Mesendoderm (in vitro differentiated cells): ENCODE data around the gene WWTR1.

ENCODE experiments used
- DNase-seq: peaks from one replicate; pipeline ENCODE4 v3.0.0; 2013
- H2AK5ac ChIP-seq: 2 replicates; pipeline ENCODE4 v1.6.1; 2013; ENCODE audit warnings: low read length, inconsistent platforms
- H2BK120ac ChIP-seq: 2 replicates; pipeline ENCODE4 v1.6.1; 2013; ENCODE audit warnings: low read depth, mild to moderate bottlenecking, low read length, moderate library complexity, mixed read lengths
- H2BK15ac ChIP-seq: replicated peaks from 2 replicates; pipeline ENCODE4 v1.6.1; 2013; ENCODE audit warnings: low read depth, mild to moderate bottlenecking, moderate library complexity
- H2BK5ac ChIP-seq: 2 replicates; pipeline ENCODE4 v1.6.1; 2013; ENCODE audit warnings: low read length, inconsistent platforms
- H3K18ac ChIP-seq: 2 replicates; pipeline ENCODE4 v1.6.1; 2013; ENCODE audit warnings: mild to moderate bottlenecking, low read length, mixed read lengths
- H3K23ac ChIP-seq: one replicate; pipeline ENCODE4 v1.6.1; 2013; ENCODE audit warnings: low read length
- H3K27ac ChIP-seq: 2 replicates; pipeline ENCODE4 v1.5.1; 2013; ENCODE audit warnings: low read depth, mild to moderate bottlenecking, inconsistent platforms, low read length, moderate library complexity
- H3K27me3 ChIP-seq: 2 replicates; pipeline ENCODE4 v1.6.1; 2013; ENCODE audit warnings: low read length, control low read depth, mild to moderate bottlenecking, inconsistent platforms; ENCODE audit not compliant: insufficient read depth, poor library complexity
- H3K36me3 ChIP-seq: 2 replicates; pipeline ENCODE4 v1.6.1; 2013; ENCODE audit warnings: low read length, inconsistent platforms; ENCODE audit not compliant: control insufficient read depth, insufficient read depth
- H3K4ac ChIP-seq: one replicate; pipeline ENCODE4 v1.6.1; 2013; ENCODE audit warnings: low read depth, mild to moderate bottlenecking, low read length, moderate library complexity
- H3K4me1 ChIP-seq: 2 replicates; pipeline ENCODE4 v1.6.1; 2013; ENCODE audit warnings: low read depth, low read length, inconsistent platforms; ENCODE audit not compliant: control insufficient read depth
- H3K4me2 ChIP-seq: 2 replicates; pipeline ENCODE4 v1.6.1; 2013; ENCODE audit warnings: low read length
- H3K4me3 ChIP-seq: 2 replicates; pipeline ENCODE4 v1.5.1; 2013; ENCODE audit warnings: mild to moderate bottlenecking, low read length
- H3K56ac ChIP-seq: one replicate; pipeline ENCODE4 v1.6.1; 2013; ENCODE audit warnings: low read length
- H3K79me1 ChIP-seq: 2 replicates; pipeline ENCODE4 v1.6.1; 2013; ENCODE audit warnings: low read length, inconsistent platforms
- H3K79me2 ChIP-seq: 2 replicates; pipeline ENCODE4 v1.6.1; 2013; ENCODE audit warnings: mild to moderate bottlenecking, low read length; ENCODE audit not compliant: control insufficient read depth, insufficient read depth
- H3K9ac ChIP-seq: 2 replicates; pipeline ENCODE4 v1.6.1; 2013; ENCODE audit warnings: low read length, inconsistent platforms
- H4K5ac ChIP-seq: one replicate; pipeline ENCODE4 v1.6.1; 2013; ENCODE audit warnings: low read length
- H4K8ac ChIP-seq: one replicate; pipeline ENCODE4 v1.6.1; 2013; ENCODE audit warnings: low read depth, mild to moderate bottlenecking, control low read depth, low read length, moderate library complexity
- WGBS: extraction: QIAGEN DNeasy Blood & Tissue Kit; methylation state at CpG from one replicate; pipeline ENCODE4 v1.1.7; 2013; ENCODE audit warnings: low lambda C conversion rate, missing lambda C conversion rate; ENCODE audit not compliant: insufficient coverage; ENCODE audit errors: extremely low coverage; 5-methylcytosine and 5-hydroxymethylcytosine counted together

The WWTR1 gene

DNA sequence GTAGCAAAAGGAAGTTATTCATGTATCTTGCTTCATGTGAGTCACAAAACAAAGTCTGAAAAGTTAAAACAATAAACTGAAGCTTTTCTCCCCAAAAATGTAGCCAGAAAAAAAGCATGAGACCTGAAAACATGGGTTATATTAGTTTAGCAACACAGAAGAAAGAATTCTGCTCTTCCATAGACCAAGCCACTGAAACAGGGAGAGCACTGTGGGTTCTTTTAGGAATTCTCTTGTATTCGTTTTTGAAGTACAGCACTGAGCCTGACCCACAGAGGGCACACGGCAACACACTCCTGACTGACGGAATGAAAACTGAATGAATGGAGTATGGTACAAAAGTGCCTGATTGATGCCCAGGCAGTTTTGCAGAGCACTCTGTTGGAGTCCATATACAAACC, 116.7 kb downstream of the WWTR1 start:
- no peak overlapping the region for H2BK15ac ChIP-seq
- H4K8ac ChIP-seq, result no peak overlapping the region
- no peak overlapping the region for H3K56ac ChIP-seq
- H3K36me3 ChIP-seq, result no peaks in the 10 kb centered on the region
- peaks cover 5% of the 10 kb centered on the region for H3K4me1 ChIP-seq
- no peak overlapping the region for H2AK5ac ChIP-seq
- DNase-seq, result no peak
- H3K79me1 ChIP-seq, result no peaks in the 10 kb centered on the region
- no peak overlapping the region for H2BK5ac ChIP-seq
- H3K27ac ChIP-seq, result no peak overlapping the region
- H2BK120ac ChIP-seq, result no peak overlapping the region
- no peak overlapping the region for H3K4me2 ChIP-seq
- no peak overlapping the region for H4K5ac ChIP-seq
- no CpG with 5 or more reads among the region's 3 CpGs for WGBS
- H3K23ac ChIP-seq, result no peak overlapping the region
- no peak overlapping the region for H3K4ac ChIP-seq
- H3K27me3 ChIP-seq, result no peaks in the 10 kb centered on the region
- no peak overlapping the region for H3K4me3 ChIP-seq
- no peak overlapping the region for H3K9ac ChIP-seq
- H3K79me2 ChIP-seq, result no peaks in the 10 kb centered on the region
- no peak overlapping the region for H3K18ac ChIP-seq

DNA sequence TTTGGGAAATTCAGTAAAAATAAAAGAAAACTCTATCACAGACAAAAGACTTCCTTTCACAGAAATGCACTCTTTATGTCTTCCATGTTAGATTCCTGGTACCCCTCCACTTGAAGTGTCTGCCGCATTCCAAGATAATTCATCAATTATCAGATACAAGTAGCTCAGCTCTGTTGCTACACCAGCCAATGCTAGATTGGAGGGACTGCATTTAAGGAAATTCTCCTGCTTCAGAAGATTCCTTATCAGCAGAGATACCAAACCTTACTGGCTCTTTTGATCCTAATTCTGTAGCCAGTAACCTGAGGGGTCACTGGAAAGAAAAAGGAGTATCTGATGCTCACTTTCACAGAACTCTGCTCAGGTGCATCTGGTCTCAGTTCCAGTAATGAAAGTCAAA, 119.5 kb downstream of the WWTR1 start:
- Histone ChIP-seq H3K27me3 (no peaks in the 10 kb centered on the region), H3K27ac (no peak overlapping the region), H3K79me1 (peaks cover 1% of the 10 kb centered on the region), H3K4me3 (no peak overlapping the region), H3K9ac (no peak overlapping the region), H2AK5ac (no peak overlapping the region), H3K4ac (no peak overlapping the region), H4K8ac (no peak overlapping the region), H3K56ac (no peak overlapping the region), H2BK5ac (no peak overlapping the region), H3K4me1 (peaks cover 8% of the 10 kb centered on the region), H3K79me2 (no peaks in the 10 kb centered on the region), H3K4me2 (no peak overlapping the region), H2BK120ac (no peak overlapping the region), H2BK15ac (no peak overlapping the region), H4K5ac (no peak overlapping the region), H3K23ac (no peak overlapping the region), H3K18ac (no peak overlapping the region), H3K36me3 (no peaks in the 10 kb centered on the region)
- DNase-seq, result peak; percentile 91
- WGBS, result no CpG with 5 or more reads among the region's 1 CpG

DNA sequence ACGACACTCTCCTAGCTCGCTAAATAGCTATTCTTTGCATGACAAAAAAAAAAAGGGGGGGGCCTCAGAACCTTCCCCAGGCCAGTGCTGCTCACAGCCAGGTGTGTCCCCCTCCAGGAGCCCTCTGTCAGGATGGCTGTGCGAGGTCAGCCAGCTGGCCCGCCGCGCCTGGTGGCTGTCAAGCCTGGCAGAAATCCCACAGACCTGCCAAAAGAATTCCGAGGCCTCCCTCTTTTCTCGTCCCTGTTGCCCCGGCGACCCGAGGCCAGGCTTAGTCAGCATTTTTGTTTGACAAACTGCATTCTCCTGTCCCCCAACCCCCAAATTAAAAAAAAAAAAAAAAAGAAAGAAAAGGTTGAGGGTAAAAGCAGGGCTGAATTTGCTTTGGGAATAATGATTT, 121.4 kb downstream of the WWTR1 start:
- H3K79me2 ChIP-seq, result no peaks in the 10 kb centered on the region
- no peak overlapping the region for H3K56ac ChIP-seq
- no peaks in the 10 kb centered on the region for H3K36me3 ChIP-seq
- H3K9ac ChIP-seq, result no peak overlapping the region
- no peak overlapping the region for H2AK5ac ChIP-seq
- peak overlapping the region; percentile 32 for H2BK120ac ChIP-seq
- no peak overlapping the region for H2BK5ac ChIP-seq
- H3K79me1 ChIP-seq, result peaks cover 1% of the 10 kb centered on the region
- H3K4me3 ChIP-seq, result no peak overlapping the region
- H4K5ac ChIP-seq, result no peak overlapping the region
- H3K23ac ChIP-seq, result no peak overlapping the region
- H3K4me2 ChIP-seq, result no peak overlapping the region
- H3K27me3 ChIP-seq, result no peaks in the 10 kb centered on the region
- H2BK15ac ChIP-seq, result no peak overlapping the region
- no CpG with 5 or more reads among the region's 11 CpGs for WGBS
- H4K8ac ChIP-seq, result no peak overlapping the region
- peak overlapping the region; percentile 93 for H3K18ac ChIP-seq
- peaks cover 5% of the 10 kb centered on the region for H3K4me1 ChIP-seq
- DNase-seq, result peak; percentile 83
- peak overlapping the region; percentile 87 for H3K4ac ChIP-seq
- H3K27ac ChIP-seq, result no peak overlapping the region

DNA sequence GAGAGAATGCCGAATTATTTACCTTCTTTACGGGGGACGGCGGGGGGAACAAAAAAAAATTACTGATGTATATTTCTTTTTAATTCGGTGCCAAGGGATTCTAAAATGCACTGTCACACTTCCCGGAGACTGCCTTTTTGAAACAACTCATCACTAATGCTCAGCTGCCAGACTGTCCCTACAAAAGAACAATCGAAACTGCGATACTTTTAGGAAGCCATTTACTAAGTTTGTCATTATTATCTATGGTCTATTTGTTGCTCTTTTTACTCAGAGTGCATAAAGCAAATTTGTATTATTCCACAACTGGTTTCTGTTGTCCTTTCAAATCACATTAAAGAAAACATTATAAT, 122.5 kb downstream of the WWTR1 start:
- Histone ChIP-seq H3K23ac (no peak overlapping the region), H4K8ac (no peak overlapping the region), H3K4ac (no peak overlapping the region), H4K5ac (no peak overlapping the region), H3K27ac (no peak overlapping the region), H2AK5ac (no peak overlapping the region), H3K4me2 (no peak overlapping the region), H2BK5ac (no peak overlapping the region), H3K4me3 (no peak overlapping the region), H3K79me1 (peaks cover 1% of the 10 kb centered on the region), H3K4me1 (peaks cover 5% of the 10 kb centered on the region), H3K18ac (no peak overlapping the region), H3K56ac (no peak overlapping the region), H3K36me3 (no peaks in the 10 kb centered on the region), H3K79me2 (no peaks in the 10 kb centered on the region), H3K27me3 (no peaks in the 10 kb centered on the region), H3K9ac (no peak overlapping the region), H2BK15ac (no peak overlapping the region), H2BK120ac (no peak overlapping the region)
- no peak for DNase-seq
- no CpG with 5 or more reads among the region's 8 CpGs for WGBS

DNA sequence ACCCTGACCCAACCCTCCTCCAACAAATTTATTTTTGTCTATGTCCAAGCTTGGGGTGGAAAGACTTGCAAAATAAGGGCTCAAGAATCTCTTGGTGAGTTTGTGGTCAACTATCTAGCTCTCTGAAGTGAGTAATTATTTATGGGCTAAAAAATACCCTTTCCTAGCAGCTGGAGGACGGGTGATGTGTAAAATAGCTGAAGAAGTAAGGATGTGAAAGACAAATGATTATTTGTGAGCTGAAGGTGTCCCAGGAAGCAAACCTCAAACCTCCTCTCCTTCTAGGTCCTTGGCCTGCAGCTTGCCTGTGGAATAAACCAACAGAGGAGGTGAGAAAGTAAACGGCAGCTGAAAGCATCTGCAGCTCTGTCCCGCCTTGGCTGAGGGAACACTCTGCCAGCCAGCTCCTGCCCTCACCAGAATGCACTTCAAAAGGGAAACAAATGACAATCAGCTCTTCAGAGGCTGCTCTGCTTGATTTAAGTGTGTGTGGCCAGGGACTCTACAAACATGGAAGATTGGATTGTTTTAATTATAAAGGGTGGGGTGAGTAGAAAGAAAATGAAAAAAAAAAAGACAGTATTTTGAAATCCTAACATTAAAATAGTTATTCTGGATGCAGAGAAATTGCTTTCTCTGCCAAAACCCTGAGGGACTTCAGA, 123.0 kb downstream of the WWTR1 start:
- Histone ChIP-seq H2BK5ac (no peak overlapping the region), H2BK120ac (no peak overlapping the region), H3K79me2 (no peaks in the 10 kb centered on the region), H4K5ac (no peak overlapping the region), H3K9ac (peak overlapping the region; percentile 5), H3K79me1 (peaks cover 1% of the 10 kb centered on the region), H3K4me1 (peaks cover 5% of the 10 kb centered on the region), H3K4me3 (no peak overlapping the region), H3K23ac (no peak overlapping the region), H3K36me3 (no peaks in the 10 kb centered on the region), H3K4ac (no peak overlapping the region), H3K56ac (peak overlapping the region; percentile 17), H3K27me3 (no peaks in the 10 kb centered on the region), H3K18ac (no peak overlapping the region), H3K27ac (no peak overlapping the region), H2AK5ac (no peak overlapping the region), H3K4me2 (no peak overlapping the region), H4K8ac (no peak overlapping the region), H2BK15ac (no peak overlapping the region)
- WGBS, result no CpG with 5 or more reads among the region's 3 CpGs
- peak; percentile 66 for DNase-seq

DNA sequence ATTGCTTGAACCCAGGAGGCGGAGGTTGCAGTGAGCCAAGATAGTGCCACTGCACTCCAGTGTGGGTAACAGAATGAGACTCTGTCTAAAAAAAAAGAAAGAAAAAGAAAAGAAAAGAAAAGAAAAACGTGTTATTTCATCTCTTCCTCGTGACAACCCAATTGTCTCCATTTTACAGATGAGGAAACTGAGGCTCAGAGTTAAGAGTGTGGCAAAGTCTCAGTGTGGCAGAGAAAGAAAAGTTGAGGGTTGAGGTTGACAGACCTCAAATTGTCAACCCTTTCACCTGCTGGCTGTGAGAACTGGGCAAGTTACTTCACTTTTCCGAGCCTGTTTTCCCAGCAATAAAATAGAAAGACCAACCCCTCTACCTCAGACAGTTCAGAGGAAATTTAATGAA, 123.7 kb downstream of the WWTR1 start:
- Histone ChIP-seq H3K79me2 (no peaks in the 10 kb centered on the region), H3K9ac (no peak overlapping the region), H2BK5ac (no peak overlapping the region), H3K27me3 (no peaks in the 10 kb centered on the region), H2AK5ac (no peak overlapping the region), H2BK120ac (no peak overlapping the region), H3K27ac (no peak overlapping the region), H3K36me3 (no peaks in the 10 kb centered on the region), H3K4me1 (peaks cover 5% of the 10 kb centered on the region), H3K79me1 (peaks cover 1% of the 10 kb centered on the region), H3K18ac (no peak overlapping the region), H4K8ac (no peak overlapping the region), H4K5ac (no peak overlapping the region), H3K4me3 (no peak overlapping the region), H3K4me2 (no peak overlapping the region), H3K4ac (no peak overlapping the region), H2BK15ac (no peak overlapping the region), H3K23ac (no peak overlapping the region), H3K56ac (no peak overlapping the region)
- no CpG with 5 or more reads among the region's 4 CpGs for WGBS
- DNase-seq, result no peak
